ENCODE data around the gene IL33.

IL33 gene

DNA sequence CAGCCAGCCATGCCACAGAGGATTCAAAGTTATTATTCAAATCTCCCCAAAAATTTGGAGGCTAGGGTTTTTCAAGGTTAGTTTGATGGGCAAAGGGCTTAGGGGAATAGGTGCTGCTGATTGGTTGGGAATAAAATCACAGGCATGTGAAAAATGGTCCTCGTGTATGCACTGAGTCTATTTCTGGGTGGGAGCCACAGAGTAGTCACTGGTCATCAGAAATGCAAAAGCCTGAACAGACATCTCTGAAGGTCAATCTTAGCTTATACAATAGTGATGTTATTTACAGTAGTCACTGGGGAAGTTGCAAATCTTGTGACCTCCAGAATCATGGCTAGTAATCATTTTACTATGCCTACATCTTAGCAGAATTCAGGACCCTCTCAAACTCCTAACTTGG, 1.3 kb downstream of the IL33 start:
- DNase-seq (ENCODE audit: low read depth): no peak

DNA sequence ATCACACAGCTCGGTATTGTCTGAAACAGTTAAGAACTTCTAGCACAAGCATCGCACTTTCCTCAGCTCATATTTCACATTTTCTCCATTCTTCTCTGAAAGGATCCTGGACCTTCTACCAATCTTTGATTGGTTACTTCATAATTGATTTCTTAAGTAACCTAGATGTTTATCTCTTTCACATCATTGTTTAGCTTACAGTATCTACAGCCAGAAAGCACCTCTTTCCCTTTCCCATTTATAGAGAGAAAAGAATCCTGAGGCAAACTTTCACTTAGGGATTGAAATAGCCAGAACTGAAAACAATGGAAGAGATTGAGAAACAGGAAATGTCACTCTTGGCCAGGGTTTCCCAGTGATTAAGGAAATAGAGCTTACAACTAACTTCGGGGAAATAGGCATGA, 2.5 kb downstream of the IL33 start:
- DNase-seq (ENCODE audit: low read depth): peak; percentile 49

DNA sequence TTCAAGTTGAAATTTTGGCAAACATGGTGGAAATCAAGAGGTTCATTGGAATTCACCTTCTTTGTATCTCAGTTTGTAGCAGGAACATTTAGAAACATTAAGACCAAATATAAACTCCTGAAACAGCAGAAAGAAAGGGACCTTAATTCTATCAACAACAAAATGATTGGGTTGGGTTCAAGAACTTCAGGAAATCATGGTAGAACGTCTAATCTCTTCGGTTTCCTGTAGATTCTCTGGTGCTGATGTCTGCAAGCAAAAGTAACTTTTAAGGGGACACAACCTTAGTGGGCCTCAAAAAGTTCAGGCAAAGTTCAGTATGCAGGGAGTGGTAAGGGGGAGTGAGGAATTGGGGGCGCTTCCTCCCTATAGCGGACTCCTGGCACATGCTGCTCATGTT, 3.4 kb downstream of the IL33 start:
- DNase-seq (ENCODE audit: low read depth): no peak

DNA sequence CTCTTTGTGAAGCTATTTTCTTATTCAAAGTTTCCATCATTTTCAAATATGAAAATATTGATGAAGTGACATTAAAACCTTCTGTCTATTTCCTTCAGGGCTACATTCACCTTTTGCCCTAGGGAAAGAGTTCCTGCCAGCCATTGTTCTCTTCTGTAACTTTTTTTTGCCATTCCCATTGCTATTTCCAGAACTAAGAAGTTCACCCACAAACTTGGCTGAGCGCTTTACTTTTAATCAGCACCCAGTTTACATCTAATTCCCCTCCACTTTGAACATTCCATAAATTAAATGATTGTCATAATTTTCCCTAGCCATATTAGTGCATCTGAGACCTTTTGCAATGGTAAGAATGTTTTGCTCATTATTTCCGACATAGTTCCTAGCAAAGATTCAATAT, 4.4 kb downstream of the IL33 start:
- no peak for DNase-seq (ENCODE audit: low read depth)

DNA sequence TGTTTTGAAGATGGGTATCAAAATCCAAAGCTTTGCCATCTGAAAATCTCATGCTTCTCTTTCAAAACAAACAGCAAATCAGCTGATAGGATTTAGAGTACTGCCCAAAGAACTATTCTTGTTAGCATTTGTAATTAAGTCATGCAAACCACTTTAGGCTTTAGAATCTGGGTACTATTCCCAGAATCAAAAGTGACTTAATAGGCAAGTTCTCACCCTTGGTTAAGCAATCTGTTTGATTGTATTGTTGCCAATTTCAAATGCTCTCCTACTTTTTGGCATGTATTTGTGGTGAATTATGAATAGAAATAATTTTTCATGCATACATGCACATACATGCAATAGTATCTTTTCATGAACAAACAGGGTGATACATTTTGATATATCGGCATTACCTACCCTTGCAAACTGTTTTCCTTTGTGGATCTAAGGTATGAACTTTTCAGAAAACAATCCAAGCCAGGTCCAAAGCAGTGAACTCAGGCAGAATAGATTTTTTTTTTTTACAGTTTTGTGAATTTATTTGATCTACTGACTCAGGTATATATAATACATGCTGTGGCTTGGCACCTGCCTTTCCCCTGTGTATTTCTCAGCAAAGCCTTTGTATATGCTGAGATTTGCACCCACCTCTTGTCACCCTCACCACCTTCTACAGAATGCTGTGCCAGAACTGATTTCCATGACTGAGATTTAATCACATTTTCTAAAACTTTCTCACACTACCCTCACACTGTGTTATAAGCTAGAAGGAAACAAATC, 9.0 kb downstream of the IL33 start:
- DNase-seq (ENCODE audit: low read depth): no peak

DNA sequence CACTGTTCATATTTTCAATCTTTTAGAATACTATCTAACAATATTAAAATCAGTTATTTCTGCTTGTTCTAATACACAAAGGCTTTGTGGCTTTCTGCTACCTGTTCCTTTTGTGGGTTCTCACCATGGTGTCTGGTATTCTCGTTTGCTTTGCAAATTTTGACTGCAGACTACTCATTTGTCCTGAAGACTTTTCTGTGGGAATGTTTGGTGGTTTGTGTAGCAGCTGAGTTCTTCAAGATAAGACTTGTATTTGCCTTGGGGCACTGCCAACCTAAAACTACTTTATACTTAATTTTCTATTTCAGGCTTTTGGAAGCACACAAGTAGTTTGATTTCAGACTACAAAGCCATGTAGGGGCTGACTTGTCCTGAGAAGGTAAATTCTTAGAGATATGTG, 11.1 kb downstream of the IL33 start:
- DNase-seq (ENCODE audit: low read depth): no peak

DNA sequence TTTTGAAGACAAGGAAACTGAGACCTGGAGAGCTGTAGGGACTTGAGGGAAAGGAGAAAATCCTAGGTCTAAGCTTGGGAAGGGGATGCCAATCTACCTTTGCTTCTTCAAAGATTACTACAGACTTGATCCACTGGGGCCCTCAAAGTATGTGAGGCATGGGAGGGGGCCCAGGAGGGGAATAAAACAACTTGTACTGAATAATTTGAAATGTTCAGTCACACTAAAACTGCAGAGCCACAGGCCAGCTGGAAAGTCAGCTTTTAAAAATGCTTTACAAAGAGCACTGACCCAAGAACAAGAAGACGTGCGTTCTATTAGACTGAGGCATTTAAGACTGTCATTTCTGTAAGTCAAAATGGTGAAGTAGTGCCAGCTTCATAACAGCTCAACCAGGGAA, 13.6 kb downstream of the IL33 start:
- DNase-seq (ENCODE audit: low read depth): no peak

DNA sequence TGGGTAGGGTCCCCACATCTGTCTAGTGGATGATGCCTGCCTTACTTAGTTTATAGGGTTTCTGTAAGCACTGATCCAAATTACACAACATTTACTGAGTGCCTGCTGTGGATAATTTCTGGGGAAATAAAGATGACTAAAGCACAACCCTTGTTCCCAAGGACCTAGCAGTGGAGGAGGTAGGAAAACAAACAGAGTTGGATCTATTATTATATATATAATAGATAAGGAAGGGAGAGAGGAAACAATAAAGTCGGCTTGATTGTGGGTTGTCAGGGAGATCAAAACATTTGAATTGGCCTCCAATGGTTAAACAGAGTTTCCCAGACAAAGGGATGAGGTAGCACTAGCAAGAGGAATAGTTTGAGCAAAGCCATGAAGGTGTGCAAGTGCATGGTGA, 14.0 kb downstream of the IL33 start:
- no peak for DNase-seq (ENCODE audit: low read depth)

DNA sequence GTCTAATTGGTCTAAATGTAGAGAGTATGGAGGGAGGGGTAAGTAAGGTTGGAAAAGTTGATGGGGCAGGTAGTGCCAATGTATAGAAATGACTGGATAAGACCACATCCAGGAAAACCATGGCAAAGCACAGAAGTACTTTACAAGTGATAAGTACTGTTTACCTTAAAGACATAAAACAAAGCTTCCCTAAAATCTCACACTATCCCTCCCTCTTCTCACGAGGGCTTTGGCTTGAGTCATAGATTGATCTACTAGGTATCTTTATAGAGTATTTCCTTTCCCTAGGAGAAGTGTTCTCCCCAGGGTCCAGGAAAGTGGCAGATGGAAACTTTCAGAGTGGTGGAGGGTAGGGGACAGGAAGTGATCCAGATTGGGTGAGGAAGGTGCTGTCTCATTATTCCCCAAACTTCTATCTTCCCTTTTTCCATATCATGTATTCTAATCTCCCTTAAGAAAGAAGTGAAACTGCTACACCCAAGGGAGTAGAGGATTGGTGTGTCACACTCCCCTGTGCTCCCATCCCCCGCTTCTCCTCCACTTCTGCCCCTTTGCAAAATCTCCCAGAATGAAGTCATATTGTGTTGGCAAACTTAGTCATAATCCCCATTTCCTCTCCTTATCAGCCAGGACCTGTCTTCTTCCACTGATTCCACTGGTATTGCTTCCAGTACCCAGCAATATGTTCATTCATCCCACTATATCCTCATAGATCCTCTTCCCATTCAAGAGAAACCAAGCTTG, 14.6 kb downstream of the IL33 start:
- DNase-seq (ENCODE audit: low read depth): no peak

DNA sequence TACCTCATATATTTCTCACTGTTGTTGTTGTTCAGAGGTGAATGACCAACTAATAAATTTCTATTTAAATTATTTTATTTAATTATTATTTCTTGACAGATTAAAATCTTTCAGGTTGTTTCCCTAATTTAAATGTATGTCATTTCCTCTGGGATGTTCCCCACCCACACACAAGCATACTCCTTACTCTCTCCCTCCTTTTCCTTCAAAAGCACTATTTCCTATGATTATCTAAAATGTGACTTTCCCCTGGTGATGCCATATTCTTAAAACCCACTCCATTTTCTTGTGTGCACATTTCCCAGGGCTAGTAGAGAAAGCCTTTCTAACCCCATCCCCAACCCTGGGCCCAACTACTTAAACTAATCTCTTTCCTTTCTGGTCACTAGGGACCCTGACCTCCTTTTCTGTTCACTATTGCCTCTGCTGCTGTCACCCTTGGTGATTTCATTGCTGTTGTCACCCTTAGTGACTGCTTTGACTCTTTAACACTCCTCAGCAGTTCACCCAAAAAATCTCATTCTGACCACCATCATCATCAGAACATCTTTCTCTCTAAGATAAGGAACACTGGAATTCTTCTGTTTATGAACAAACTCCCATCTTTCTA, 16.8 kb downstream of the IL33 start:
- DNase-seq (ENCODE audit: low read depth): no peak

DNA sequence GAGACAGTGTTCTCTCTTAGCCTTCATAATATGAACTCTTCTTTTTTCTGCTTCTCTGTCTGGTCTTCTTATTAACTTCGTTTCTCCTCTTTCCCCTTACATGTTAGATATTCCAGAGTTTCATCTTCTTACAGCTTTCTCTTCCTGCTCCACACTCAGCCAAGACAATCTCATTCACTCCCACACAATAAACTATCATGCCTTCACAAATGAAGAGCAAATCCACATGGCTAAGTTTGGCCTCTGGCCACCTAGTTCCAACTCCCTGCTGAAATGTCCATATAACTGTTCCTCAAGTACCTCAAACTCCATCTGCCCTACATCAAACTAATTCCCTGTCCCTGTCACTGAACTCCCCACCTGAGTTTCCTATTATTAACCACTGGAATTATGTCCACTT, 18.4 kb downstream of the IL33 start:
- no peak for DNase-seq (ENCODE audit: low read depth)

DNA sequence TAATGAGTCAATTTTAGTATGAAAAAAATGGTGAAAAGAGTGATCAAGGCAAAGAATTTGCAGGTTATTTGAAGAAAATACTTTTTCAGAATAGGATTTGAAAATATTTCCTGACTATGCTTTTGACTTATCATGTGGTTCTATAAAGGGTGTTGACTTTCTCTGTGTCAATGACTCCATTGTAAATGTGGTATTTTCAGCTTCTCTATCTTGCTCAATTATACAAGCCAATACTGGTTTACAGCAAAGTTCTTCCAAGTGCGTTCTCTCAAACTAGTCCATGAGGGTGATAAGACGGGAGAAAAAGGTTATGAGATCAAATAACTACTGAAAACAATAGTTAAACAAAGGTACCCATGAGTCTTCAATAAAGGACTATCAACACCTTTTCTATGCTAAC, 21.7 kb downstream of the IL33 start:
- DNase-seq (ENCODE audit: low read depth): no peak

DNA sequence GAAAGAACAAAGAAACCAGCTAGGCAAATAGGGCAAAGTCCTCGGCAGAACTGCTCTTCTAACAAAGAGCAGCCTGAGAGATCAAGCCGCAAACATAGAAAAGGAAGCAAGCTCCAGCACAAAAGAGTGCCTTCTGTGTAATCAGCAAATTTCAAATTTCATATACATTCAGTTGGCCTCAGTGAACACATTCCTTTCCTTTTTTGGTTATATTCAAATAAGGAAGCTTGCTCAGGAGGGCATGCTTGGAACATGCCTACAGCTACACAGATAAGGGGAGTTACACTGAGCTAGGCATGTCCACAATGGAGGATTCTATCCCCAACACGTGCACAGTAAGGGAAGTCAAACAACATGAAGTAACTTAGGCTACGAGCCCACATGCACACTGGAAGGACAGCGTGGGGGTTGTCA, 23.4 kb downstream of the IL33 start:
- DNase-seq (ENCODE audit: low read depth): no peak

DNA sequence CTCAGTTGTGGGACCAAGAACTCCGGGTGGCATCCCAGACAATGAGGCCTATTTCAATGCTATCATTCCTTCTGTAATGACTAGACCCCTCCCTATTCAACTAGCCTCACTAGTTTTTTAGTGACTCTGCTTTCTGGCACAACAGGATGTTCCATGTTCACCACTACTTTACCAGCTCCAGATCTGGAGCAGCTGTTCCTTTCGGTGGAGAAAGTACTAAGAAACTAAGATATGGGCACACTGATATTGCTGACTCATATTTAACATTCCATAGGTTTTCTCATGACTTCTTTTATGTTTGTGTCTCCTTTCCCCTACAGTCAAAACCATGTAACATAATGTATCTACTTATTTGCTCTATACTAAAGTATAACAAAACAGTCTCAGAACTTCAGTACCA, 24.1 kb downstream of the IL33 start:
- no peak for DNase-seq (ENCODE audit: low read depth)

DNA sequence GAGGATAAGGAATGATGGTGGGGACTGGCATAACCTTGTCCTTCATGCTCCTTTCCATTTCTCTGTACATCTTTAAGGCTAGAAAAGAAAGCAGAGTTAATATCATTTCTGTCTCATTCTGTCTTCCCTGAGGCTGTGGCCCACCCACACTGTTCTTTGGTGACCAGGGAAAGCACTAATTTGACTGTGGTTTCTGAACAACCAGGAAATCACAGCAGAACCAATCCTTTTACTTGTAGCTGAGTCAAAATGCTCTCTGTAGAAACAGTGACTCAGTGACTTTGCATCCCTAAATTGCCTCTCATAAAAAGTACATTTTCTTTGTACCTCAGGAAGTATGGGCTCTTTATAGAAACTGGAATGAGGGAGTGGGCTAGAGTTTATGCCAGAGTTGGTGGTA, 28.1 kb downstream of the IL33 start:
- DNase-seq (ENCODE audit: low read depth): no peak

DNA sequence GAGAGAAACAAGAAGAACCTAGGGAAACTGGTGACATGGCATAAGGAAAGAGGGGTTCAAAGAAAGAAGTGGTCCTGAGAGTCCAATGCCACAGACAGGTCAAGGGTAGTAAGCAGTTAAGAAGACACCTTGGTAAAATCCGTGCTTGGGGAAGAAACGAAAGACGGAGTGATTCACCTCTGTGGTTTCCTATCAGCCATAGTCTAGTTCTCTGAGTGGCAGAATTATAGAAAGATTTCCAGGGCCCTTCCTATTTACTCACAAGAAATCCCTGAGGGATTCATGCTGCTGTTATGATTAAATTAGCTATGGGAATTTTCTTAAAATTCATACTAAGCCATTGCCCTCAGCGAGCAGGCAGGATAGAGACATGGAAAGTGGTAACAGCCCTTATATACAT, 31.7 kb downstream of the IL33 start:
- DNase-seq (ENCODE audit: low read depth): no peak

DNA sequence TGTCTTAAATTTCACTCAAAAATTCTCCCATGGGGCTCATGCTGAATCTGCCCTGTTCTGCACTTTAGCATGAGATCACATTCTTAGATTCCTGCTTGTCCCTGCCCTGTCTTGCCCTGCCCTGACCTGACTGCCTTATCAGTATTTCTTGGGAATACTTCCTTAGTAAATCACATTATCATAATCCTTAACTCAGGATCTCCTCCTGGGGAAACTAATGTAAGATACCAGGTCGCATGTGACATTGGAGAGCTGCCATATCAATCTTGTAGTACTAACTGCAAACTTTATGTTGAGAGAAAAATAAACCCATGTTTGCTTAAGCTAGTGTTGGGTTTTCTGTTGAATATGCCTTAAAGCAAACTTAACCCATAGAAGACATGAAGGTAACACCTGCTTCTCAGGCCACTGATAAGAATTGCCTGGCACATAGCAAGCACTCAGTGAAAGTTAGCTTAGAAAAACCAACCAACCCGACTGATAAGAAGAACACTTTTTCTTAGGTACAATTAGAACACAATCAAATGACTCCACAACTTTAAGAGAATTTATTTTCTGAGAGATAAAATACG, 53.3 kb downstream of the IL33 start:
- DNase-seq (ENCODE audit: low read depth): no peak

DNA sequence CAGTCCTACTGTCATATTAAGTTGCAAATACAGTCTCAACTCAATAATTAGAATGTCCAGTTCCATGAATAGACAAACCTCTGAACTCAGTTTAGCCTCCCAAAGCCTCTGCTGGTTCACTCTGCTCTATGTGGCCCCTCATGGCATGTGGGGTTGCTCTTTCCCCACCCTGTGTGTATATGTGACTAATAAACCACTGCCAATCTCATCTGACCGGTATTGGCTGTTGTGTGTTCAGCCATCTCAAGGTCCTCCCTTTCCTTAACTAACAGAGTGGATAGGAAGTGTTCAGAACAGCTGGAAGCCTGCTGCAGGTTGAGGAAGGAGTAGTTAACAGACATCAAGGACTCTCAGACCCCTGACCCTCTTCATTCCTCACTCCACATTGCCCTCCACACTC, 55.3 kb downstream of the IL33 start:
- no peak for DNase-seq (ENCODE audit: low read depth)

DNA sequence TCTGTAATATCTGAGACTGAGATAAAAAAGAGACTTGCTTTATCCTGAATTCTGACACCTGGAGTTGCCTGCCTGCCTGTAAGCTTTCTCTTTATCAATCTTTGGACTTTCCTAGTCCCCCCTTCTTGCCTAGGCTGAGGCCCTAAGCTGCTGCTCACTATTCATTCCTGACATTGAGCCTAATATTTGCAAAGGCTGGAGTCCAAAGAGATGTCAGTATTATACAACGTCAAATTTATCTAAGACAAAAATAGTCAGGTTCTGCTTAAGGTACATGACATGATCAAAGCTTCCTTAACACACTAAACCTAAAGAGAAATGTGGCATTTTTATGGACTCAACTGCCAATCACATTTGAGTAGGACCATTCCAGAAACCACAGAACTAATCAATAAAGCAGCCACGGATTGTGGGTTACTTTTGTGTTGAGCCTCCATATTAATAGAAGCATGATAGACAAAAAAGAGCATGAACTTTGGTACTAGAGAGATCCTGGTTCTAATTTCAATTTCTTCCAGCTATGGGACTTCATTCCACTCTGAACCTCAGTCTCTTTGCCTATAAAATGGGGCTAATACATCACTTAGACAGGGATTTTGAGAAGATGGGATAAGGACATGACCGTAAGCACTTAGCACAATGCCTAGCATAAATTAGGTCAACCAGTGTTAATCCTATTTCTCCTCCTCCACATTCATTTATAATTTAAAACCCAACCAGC, 56.1 kb downstream of the IL33 start:
- DNase-seq (ENCODE audit: low read depth): no peak

DNA sequence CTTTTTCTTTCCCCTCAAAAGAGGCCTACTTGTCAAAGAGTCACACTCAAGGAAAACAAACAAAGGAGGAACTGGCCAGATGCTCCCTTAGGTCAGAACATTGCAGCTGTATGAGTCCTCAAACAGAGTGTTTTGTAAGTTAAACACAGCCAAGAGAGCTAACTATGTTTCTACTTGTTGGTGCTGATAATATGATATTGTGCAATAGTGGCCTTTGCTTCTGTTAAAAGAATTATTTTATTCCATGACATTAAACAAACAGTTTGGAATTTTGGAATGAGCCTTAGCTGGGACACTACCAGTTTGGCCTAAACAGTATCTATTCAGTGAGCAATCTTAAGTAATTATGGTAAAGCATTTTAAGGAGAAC, 56.6 kb downstream of the IL33 start:
- DNase-seq (ENCODE audit: low read depth): peak; percentile 90

DNA sequence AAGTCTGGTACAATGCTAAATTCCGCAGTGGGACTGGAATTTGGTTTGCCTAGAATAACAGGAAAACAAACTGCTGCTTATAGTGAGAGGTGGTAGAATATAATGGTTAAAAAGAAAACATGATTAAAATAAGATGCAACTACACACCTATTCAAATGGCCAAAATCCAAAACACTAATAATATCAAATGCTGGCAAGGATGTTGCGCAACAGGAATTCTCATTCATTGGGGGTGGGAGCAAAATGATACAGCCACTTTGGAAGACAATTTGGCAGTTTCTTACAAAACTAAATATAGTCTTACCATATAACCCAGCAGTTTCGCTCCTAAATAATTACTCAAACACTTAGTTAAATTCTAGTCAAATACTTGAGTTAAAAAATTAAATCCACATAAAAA, 61.8 kb downstream of the IL33 start:
- no peak for DNase-seq (ENCODE audit: low read depth)

DNA sequence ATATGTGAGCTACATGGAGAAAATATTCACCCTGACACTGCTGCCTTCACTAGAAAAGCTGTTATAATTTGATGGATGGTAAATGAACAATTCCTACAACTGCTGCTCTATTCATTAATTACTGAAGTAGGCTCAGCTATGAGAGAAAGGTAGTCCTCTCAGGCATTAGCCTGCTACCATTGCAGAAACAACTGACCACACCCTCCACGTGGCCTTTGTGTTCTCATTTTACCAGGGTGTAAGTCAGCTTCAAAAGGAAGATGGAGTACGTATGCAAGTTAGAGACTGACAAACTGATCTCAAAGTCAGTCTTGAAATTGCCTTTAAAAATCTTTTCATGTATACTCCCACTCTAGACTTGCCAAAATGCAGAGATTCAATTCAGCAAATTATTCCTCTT, 86.3 kb downstream of the IL33 start:
- no peak for DNase-seq (ENCODE audit: low read depth)

DNA sequence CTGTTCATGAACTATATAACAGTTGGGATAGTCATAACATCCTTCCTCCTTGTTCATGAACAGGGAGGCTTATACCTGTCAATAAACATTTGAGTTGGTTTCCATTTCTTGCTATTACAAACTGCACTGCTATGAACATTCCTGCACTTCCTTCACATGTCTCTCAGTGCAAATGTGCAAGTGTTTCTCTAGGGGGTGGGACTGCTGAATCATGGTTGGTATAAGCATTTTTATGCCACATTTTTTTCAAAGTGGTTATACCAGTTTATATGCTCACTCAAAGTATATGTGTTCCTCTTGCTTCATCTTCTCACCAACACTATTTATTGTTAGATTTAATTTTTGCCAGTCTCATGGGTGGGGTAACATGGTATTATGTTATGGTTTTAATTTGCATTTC, 86.8 kb downstream of the IL33 start:
- DNase-seq (ENCODE audit: low read depth): no peak
